CD14-positive monocyte (primary cell): ENCODE measurements around the gene LYRM1. TPM values are rescaled to one million over a fixed set of nuclear protein-coding genes. Genes with fewer than 3 reads are reported as not detected.

Experiments used
- DNase-seq, 3 donors: peaks; one replicate each; pipeline ENCODE4 v3.0.0-alpha.2; 2011 to 2022
- H2AFZ ChIP-seq: 2 replicates; pipeline ENCODE4 v1.6.0; 2012; ENCODE audit warnings: mild to moderate bottlenecking, low read depth, low read length, inconsistent platforms; ENCODE audit not compliant: insufficient read depth, poor library complexity, severe bottlenecking
- H3K27ac ChIP-seq, 2 donors: 1 replicate in 1 of 2; 2 replicates in 1 of 2; pipeline ENCODE4 v1.5.1; 2012 to 2013; ENCODE audit warnings: low read length in 2 of 2, control low read depth in 1 of 2, inconsistent platforms in 1 of 2, low read depth in 1 of 2, mild to moderate bottlenecking in 1 of 2
- H3K27me3 ChIP-seq, 2 donors: one replicate each; pipeline versions ENCODE4 v1.6.0 to v1.6.1; 2011 to 2013; ENCODE audit warnings: low read length in 2 of 2; ENCODE audit not compliant: control insufficient read depth in 2 of 2, insufficient read depth in 2 of 2
- H3K36me3 ChIP-seq, 2 donors: replicated peaks in 1 of 2; 1 replicate in 1 of 2; 2 replicates in 1 of 2; pipeline versions ENCODE4 v1.5.1 to v1.6.1; 2012 to 2013; ENCODE audit warnings: low read length in 2 of 2, control low read depth in 1 of 2, inconsistent platforms in 1 of 2, mild to moderate bottlenecking in 1 of 2; ENCODE audit not compliant: insufficient read depth in 2 of 2, control insufficient read depth in 1 of 2
- H3K4me1 ChIP-seq, 2 donors: 1 replicate in 1 of 2; 2 replicates in 1 of 2; pipeline versions ENCODE4 v1.5.1 to v1.6.1; 2012 to 2013; ENCODE audit warnings: low read length in 2 of 2, control low read depth in 1 of 2, inconsistent platforms in 1 of 2, mild to moderate bottlenecking in 1 of 2, moderate library complexity in 1 of 2; ENCODE audit not compliant: insufficient read depth in 2 of 2, control insufficient read depth in 1 of 2
- H3K4me2 ChIP-seq: replicated peaks from 2 replicates; pipeline ENCODE3; 2012; ENCODE audit warnings: low read length, moderate library complexity, mild to moderate bottlenecking; ENCODE audit not compliant: poor library complexity, severe bottlenecking; ENCODE audit errors: extremely low read depth
- H3K4me3 ChIP-seq, 3 experiments: fragments of 200-600 bp in 1 of 3; sonication (generic) in 1 of 3; replicated peaks in 1 of 3; 1 replicate in 2 of 3; 2 replicates in 1 of 3; pipeline ENCODE4 v1.5.1; 2011 to 2013; ENCODE audit warnings: low read length in 3 of 3, mild to moderate bottlenecking in 3 of 3, control low read depth in 2 of 3, low read depth in 2 of 3, inconsistent platforms in 1 of 3, moderate library complexity in 1 of 3
- H3K79me2 ChIP-seq: 2 replicates; pipeline ENCODE4 v1.6.0; 2012; ENCODE audit warnings: mild to moderate bottlenecking, control low read depth, inconsistent platforms, low read length, moderate library complexity; ENCODE audit not compliant: insufficient read depth
- H3K9ac ChIP-seq: 2 replicates; pipeline ENCODE4 v1.6.0; 2017; ENCODE audit warnings: low read length, mild to moderate bottlenecking; ENCODE audit not compliant: insufficient read depth, poor library complexity, severe bottlenecking
- H3K9me3 ChIP-seq, 2 donors: replicated peaks in 1 of 2; 1 replicate in 1 of 2; 2 replicates in 1 of 2; pipeline versions ENCODE4 v1.5.1 to v1.6.1; 2012 to 2013; ENCODE audit warnings: low read length in 2 of 2, control low read depth in 1 of 2; ENCODE audit not compliant: control insufficient read depth in 1 of 2, insufficient read depth in 1 of 2
- H4K20me1 ChIP-seq: 2 replicates; pipeline ENCODE4 v1.6.0; 2012; ENCODE audit warnings: mild to moderate bottlenecking, low read length, control low read depth, moderate library complexity; ENCODE audit not compliant: insufficient read depth
- H3K27ac Mint-ChIP-seq, 7 donors: one replicate each; pipeline ENCODE4 v1.8.0; 2020; ENCODE audit warnings: mild to moderate bottlenecking in 7 of 7, mixed read lengths in 7 of 7, moderate library complexity in 6 of 7, inconsistent platforms in 2 of 7
- H3K27me3 Mint-ChIP-seq, 3 donors: one replicate each; pipeline ENCODE4 v1.8.0; 2021 to 2022; ENCODE audit warnings: low read depth in 3 of 3, mild to moderate bottlenecking in 3 of 3, mixed read lengths in 3 of 3, moderate library complexity in 3 of 3, inconsistent platforms in 1 of 3
- H3K36me3 Mint-ChIP-seq, 2 donors: one replicate each; pipeline ENCODE4 v1.8.0; 2020; ENCODE audit warnings: mixed read lengths in 2 of 2, inconsistent platforms in 1 of 2, mild to moderate bottlenecking in 1 of 2
- H3K4me1 Mint-ChIP-seq: one replicate; pipeline ENCODE4 v1.8.0; 2020; ENCODE audit warnings: mild to moderate bottlenecking, mixed read lengths
- H3K4me3 Mint-ChIP-seq, 2 donors: one replicate each; pipeline ENCODE4 v1.8.0; 2020; ENCODE audit warnings: mild to moderate bottlenecking in 2 of 2, mixed read lengths in 2 of 2, moderate library complexity in 1 of 2
- H3K9me3 Mint-ChIP-seq, 7 donors: one replicate each; pipeline ENCODE4 v1.8.0; 2020 to 2022; ENCODE audit warnings: mixed read lengths in 7 of 7, mild to moderate bottlenecking in 6 of 7, moderate library complexity in 6 of 7, inconsistent platforms in 2 of 7
- WGBS: methylation state at CpG from one replicate; pipeline ENCODE4 v1.1.5; 2013; ENCODE audit warnings: missing lambda C conversion rate; ENCODE audit not compliant: insufficient coverage; 5-methylcytosine and 5-hydroxymethylcytosine counted together
- intact Hi-C, 2 donors: fragments of 100-400 bp; cut with micrococcal nuclease; formaldehyde crosslinking; loops; one replicate each; pipeline versions ENCODE4 v1.15.0 to v1.15.1; 2023
- polyA plus RNA-seq, 3 donors: library from polyadenylated mRNA; depleted of rRNA in 1 of 3; unstranded in 2 of 3; stranded (reverse) in 1 of 3; fragments of 300-500 nt in 2 of 3; fragments of >200 nt in 1 of 3; fragmentation: Illumina TruSeq in 2 of 3; gene quantifications; 1 replicate in 2 of 3; 2 replicates in 1 of 3; pipeline ENCODE4 v1.2.3, GENCODE V29; 2012 to 2021
- TF ChIP-seq, protein P1 (sequence below): fragments of 200-600 bp; IDR thresholded peaks from one replicate; pipeline ENCODE4 v1.8.0; 2022; ENCODE audit warnings: antibody characterized with exemption, mild to moderate bottlenecking

The LYRM1 gene
- polyA plus RNA-seq, 3 donors, result 14.8 to 29.5 (median 25.5) TPM

DNA sequence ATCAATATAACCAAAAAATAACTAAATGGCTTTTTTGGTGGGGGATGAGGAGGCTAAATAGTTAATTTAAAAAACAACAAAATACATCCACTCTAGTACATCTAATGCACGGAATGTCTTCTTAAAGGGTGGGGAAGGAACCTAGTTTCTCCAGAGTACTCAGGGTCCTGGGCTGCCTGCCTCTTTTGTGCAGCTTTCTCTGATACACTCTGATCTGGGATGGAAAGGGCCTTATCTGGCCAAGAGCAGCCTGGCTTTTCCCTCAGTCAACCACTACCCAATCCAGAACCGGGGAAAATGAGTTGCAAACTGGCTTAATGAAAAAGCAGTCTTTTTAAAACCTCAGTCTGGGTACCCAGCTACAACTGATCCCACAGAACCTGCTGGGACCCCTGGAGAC, 43.3 kb upstream of the LYRM1 start:
- Mint-ChIP-seq H3K27me3 (peaks cover 0 to 3% (median 0%) of the 10 kb centered on the region in 3 donors), H3K4me1 (no peaks in the 10 kb centered on the region), H3K27ac (no peak overlapping the region), H3K36me3 (peaks cover 46 to 51% of the 10 kb centered on the region in 2 donors), H3K4me3 (no peak overlapping the region), H3K9me3 (no peaks in the 10 kb centered on the region)
- H3K4me3 ChIP-seq, result no peak overlapping the region
- no peak overlapping the region for H3K9ac ChIP-seq
- no peak overlapping the region for H3K27ac ChIP-seq
- intact Hi-C loops, result no loop called here
- no peaks in the 10 kb centered on the region for H3K27me3 ChIP-seq
- DNase-seq, result no peak
- no peak overlapping the region for H2AFZ ChIP-seq
- no peaks in the 10 kb centered on the region for H3K9me3 ChIP-seq
- H3K4me1 ChIP-seq, result no peaks in the 10 kb centered on the region
- H3K36me3 ChIP-seq, result peaks cover 34 to 82% of the 10 kb centered on the region in 2 donors
- no CpG with 5 or more reads among the region's 2 CpGs for WGBS
- no peaks in the 10 kb centered on the region for H4K20me1 ChIP-seq
- H3K79me2 ChIP-seq, result no peaks in the 10 kb centered on the region
- H3K4me2 ChIP-seq, result no peak overlapping the region
- TF ChIP-seq, protein P1, sequence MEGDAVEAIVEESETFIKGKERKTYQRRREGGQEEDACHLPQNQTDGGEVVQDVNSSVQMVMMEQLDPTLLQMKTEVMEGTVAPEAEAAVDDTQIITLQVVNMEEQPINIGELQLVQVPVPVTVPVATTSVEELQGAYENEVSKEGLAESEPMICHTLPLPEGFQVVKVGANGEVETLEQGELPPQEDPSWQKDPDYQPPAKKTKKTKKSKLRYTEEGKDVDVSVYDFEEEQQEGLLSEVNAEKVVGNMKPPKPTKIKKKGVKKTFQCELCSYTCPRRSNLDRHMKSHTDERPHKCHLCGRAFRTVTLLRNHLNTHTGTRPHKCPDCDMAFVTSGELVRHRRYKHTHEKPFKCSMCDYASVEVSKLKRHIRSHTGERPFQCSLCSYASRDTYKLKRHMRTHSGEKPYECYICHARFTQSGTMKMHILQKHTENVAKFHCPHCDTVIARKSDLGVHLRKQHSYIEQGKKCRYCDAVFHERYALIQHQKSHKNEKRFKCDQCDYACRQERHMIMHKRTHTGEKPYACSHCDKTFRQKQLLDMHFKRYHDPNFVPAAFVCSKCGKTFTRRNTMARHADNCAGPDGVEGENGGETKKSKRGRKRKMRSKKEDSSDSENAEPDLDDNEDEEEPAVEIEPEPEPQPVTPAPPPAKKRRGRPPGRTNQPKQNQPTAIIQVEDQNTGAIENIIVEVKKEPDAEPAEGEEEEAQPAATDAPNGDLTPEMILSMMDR, result no peak

DNA sequence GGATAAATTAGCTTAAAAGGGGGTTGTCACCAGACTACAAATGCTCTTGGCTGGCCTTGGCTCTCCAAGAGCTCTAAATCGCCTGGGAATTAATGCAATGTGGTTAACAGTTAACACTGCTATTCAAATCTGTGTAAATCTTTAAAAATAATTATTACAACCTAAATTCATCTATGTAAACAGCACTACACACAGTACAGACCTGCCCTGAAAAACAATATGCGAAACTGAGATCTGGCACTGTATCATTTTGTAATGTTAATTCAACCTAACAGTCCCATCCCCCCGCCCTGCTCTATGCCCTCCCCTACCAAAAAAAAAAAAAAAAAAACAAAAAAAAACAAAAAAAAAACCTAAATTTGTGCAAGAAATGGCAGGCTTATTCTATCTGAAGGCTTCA, 41.3 kb upstream of the LYRM1 start:
- H3K4me3 ChIP-seq, result no peak overlapping the region
- no peak for DNase-seq
- H3K27me3 Mint-ChIP-seq, result peaks cover 0 to 2% (median 0%) of the 10 kb centered on the region in 3 donors
- TF ChIP-seq, protein P1, result no peak
- no peak overlapping the region for H2AFZ ChIP-seq
- no peaks in the 10 kb centered on the region for H3K4me1 ChIP-seq
- peaks cover 9% of the 10 kb centered on the region for H4K20me1 ChIP-seq
- no peaks in the 10 kb centered on the region for H3K4me1 Mint-ChIP-seq
- peaks cover 37 to 71% of the 10 kb centered on the region in 2 donors for H3K36me3 ChIP-seq
- H3K36me3 Mint-ChIP-seq, result peaks cover 44 to 53% of the 10 kb centered on the region in 2 donors
- WGBS, result no CpG with 5 or more reads among the region's 3 CpGs
- H3K9ac ChIP-seq, result no peak overlapping the region
- H3K9me3 ChIP-seq, result no peaks in the 10 kb centered on the region
- H3K79me2 ChIP-seq, result peaks cover 3% of the 10 kb centered on the region
- H3K27ac Mint-ChIP-seq, result no peak overlapping the region
- no peak overlapping the region for H3K4me3 Mint-ChIP-seq
- H3K4me2 ChIP-seq, result no peak overlapping the region
- intact Hi-C loops, result no loop called here
- no peaks in the 10 kb centered on the region for H3K9me3 Mint-ChIP-seq
- H3K27ac ChIP-seq, result no peak overlapping the region
- H3K27me3 ChIP-seq, result no peaks in the 10 kb centered on the region
